Measurements from ENCODE around the gene MMP28. TPM values are rescaled to one million over a fixed set of nuclear protein-coding genes. Genes with fewer than 3 reads are reported as not detected.

The MMP28 gene
- total RNA-seq, 1 experiment from 2014 or later = not detected

- Histone ChIP-seq H2AFZ (ENCODE audit: low read length) (no peak overlapping the region), H3K79me2 (ENCODE audit: low read length) (peaks cover 94% of the 10 kb centered on the region), H3K9me2 (replicated peaks; ENCODE audit: insufficient read depth, low read length) (no peaks in the 10 kb centered on the region), H3K4me1 (ENCODE audit: low read length) (no peaks in the 10 kb centered on the region; the same call in 1 of the 2 replicates), H3K36me3 (ENCODE audit: insufficient read depth, low read length) (peaks cover 71% of the 10 kb centered on the region), H3K9me3 (ENCODE audit: low read length) (no peaks in the 10 kb centered on the region), H3K4me3 (ENCODE audit: low read length) (no peak overlapping the region), H3K9ac (ENCODE audit: low read length) (no peak overlapping the region), H3K27me3 (ENCODE audit: low read length) (no peaks in the 10 kb centered on the region), H3K27ac (ENCODE audit: low read length) (no peak overlapping the region), H4K20me1 (ENCODE audit: insufficient read depth, low read depth, low read length) (peaks cover 30% of the 10 kb centered on the region), H3K4me2 (ENCODE audit: low read depth, low read length, poor library complexity, severe bottlenecking) (no peak overlapping the region)
- DNase-seq = no peak
These were observed 24.0 kb upstream of the MMP28 start for GRCh38 chr17:35819455-35819854.

- peaks cover 37% of the 10 kb centered on the region for H4K20me1 ChIP-seq (ENCODE audit: insufficient read depth, low read depth, low read length)
- no peak overlapping the region for H2AFZ ChIP-seq (ENCODE audit: low read length)
- no peaks in the 10 kb centered on the region for H3K9me2 ChIP-seq (replicated peaks; ENCODE audit: insufficient read depth, low read length)
- DNase-seq = no peak
- no peaks in the 10 kb centered on the region for H3K27me3 ChIP-seq (ENCODE audit: low read length)
- H3K27ac ChIP-seq (ENCODE audit: low read length) = no peak overlapping the region
- no peak overlapping the region for H3K4me3 ChIP-seq (ENCODE audit: low read length)
- no peak overlapping the region for H3K4me2 ChIP-seq (ENCODE audit: low read depth, low read length, poor library complexity, severe bottlenecking)
- no peaks in the 10 kb centered on the region; the same call in 1 of the 2 replicates for H3K4me1 ChIP-seq (ENCODE audit: low read length)
- no peaks in the 10 kb centered on the region for H3K9me3 ChIP-seq (ENCODE audit: low read length)
- peaks cover 97% of the 10 kb centered on the region for H3K79me2 ChIP-seq (ENCODE audit: low read length)
- no peak overlapping the region for H3K9ac ChIP-seq (ENCODE audit: low read length)
- H3K36me3 ChIP-seq (ENCODE audit: insufficient read depth, low read length) = peaks cover 56% of the 10 kb centered on the region; the same call in 1 of the 2 replicates
These were observed 21.8 kb upstream of the MMP28 start for GRCh38 chr17:35817196-35817595.

GRCh38 chr17:35816723-35817122 is 21.3 kb upstream of the MMP28 start:
- Histone ChIP-seq H3K4me2 (ENCODE audit: low read depth, low read length, poor library complexity, severe bottlenecking) (no peak overlapping the region), H4K20me1 (ENCODE audit: insufficient read depth, low read depth, low read length) (peaks cover 41% of the 10 kb centered on the region), H3K27me3 (ENCODE audit: low read length) (no peaks in the 10 kb centered on the region), H3K9me2 (replicated peaks; ENCODE audit: insufficient read depth, low read length) (no peaks in the 10 kb centered on the region), H2AFZ (ENCODE audit: low read length) (no peak overlapping the region), H3K36me3 (ENCODE audit: insufficient read depth, low read length) (peaks cover 58% of the 10 kb centered on the region), H3K79me2 (ENCODE audit: low read length) (peaks cover 99% of the 10 kb centered on the region), H3K4me1 (ENCODE audit: low read length) (peaks cover 4% of the 10 kb centered on the region; the same call in 1 of the 2 replicates), H3K9me3 (ENCODE audit: low read length) (no peaks in the 10 kb centered on the region), H3K4me3 (ENCODE audit: low read length) (no peak overlapping the region), H3K27ac (ENCODE audit: low read length) (no peak overlapping the region), H3K9ac (ENCODE audit: low read length) (no peak overlapping the region)
- DNase-seq = no peak

GRCh38 chr17:35812456-35812855 is 17.0 kb upstream of the MMP28 start:
- Histone ChIP-seq H3K79me2 (ENCODE audit: low read length) (peaks cover 82% of the 10 kb centered on the region), H3K36me3 (ENCODE audit: insufficient read depth, low read length) (peaks cover 34% of the 10 kb centered on the region), H3K9me2 (replicated peaks; ENCODE audit: insufficient read depth, low read length) (no peaks in the 10 kb centered on the region), H4K20me1 (ENCODE audit: insufficient read depth, low read depth, low read length) (peaks cover 49% of the 10 kb centered on the region), H3K4me3 (ENCODE audit: low read length) (no peak overlapping the region), H2AFZ (ENCODE audit: low read length) (no peak overlapping the region), H3K9me3 (ENCODE audit: low read length) (no peaks in the 10 kb centered on the region), H3K4me2 (ENCODE audit: low read depth, low read length, poor library complexity, severe bottlenecking) (no peak overlapping the region), H3K4me1 (ENCODE audit: low read length) (peaks cover 31% of the 10 kb centered on the region), H3K27ac (ENCODE audit: low read length) (no peak overlapping the region), H3K27me3 (ENCODE audit: low read length) (no peaks in the 10 kb centered on the region), H3K9ac (ENCODE audit: low read length) (no peak overlapping the region)
- no peak for DNase-seq

- Histone ChIP-seq H3K36me3 (ENCODE audit: insufficient read depth, low read length) (peaks cover 32% of the 10 kb centered on the region), H3K4me3 (ENCODE audit: low read length) (no peak overlapping the region), H3K79me2 (ENCODE audit: low read length) (peaks cover 75% of the 10 kb centered on the region), H3K27ac (ENCODE audit: low read length) (peak overlapping the region; percentile 5; the same call in 1 of the 2 replicates), H3K4me2 (ENCODE audit: low read depth, low read length, poor library complexity, severe bottlenecking) (peak overlapping the region; percentile 96), H4K20me1 (ENCODE audit: insufficient read depth, low read depth, low read length) (peaks cover 49% of the 10 kb centered on the region), H2AFZ (ENCODE audit: low read length) (no peak overlapping the region), H3K9me3 (ENCODE audit: low read length) (no peaks in the 10 kb centered on the region), H3K9me2 (replicated peaks; ENCODE audit: insufficient read depth, low read length) (no peaks in the 10 kb centered on the region), H3K9ac (ENCODE audit: low read length) (no peak overlapping the region), H3K27me3 (ENCODE audit: low read length) (no peaks in the 10 kb centered on the region), H3K4me1 (ENCODE audit: low read length) (peaks cover 31% of the 10 kb centered on the region)
- DNase-seq = no peak
These were observed 16.3 kb upstream of the MMP28 start for GRCh38 chr17:35811759-35812158.

- Histone ChIP-seq H3K9me2 (replicated peaks; ENCODE audit: insufficient read depth, low read length) (no peaks in the 10 kb centered on the region), H3K4me1 (ENCODE audit: low read length) (peaks cover 31% of the 10 kb centered on the region), H3K79me2 (ENCODE audit: low read length) (peaks cover 57% of the 10 kb centered on the region), H3K27me3 (ENCODE audit: low read length) (no peaks in the 10 kb centered on the region), H3K4me2 (ENCODE audit: low read depth, low read length, poor library complexity, severe bottlenecking) (peak overlapping the region; percentile 96), H2AFZ (ENCODE audit: low read length) (no peak overlapping the region), H3K27ac (ENCODE audit: low read length) (peak overlapping the region; percentile 88), H4K20me1 (ENCODE audit: insufficient read depth, low read depth, low read length) (peaks cover 35% of the 10 kb centered on the region), H3K36me3 (ENCODE audit: insufficient read depth, low read length) (peaks cover 18% of the 10 kb centered on the region), H3K9ac (ENCODE audit: low read length) (peak overlapping the region; percentile 98), H3K4me3 (ENCODE audit: low read length) (peak overlapping the region; percentile 92), H3K9me3 (ENCODE audit: low read length) (no peaks in the 10 kb centered on the region)
- DNase-seq = peak; percentile 47
These were observed 14.5 kb upstream of the MMP28 start for GRCh38 chr17:35809855-35810461.

- H3K36me3 ChIP-seq (ENCODE audit: insufficient read depth, low read length) = peaks cover 18% of the 10 kb centered on the region
- no peaks in the 10 kb centered on the region for H3K9me3 ChIP-seq (ENCODE audit: low read length)
- H3K4me3 ChIP-seq (ENCODE audit: low read length) = peak within 1 kb of the TSS; percentile 92
- H4K20me1 ChIP-seq (ENCODE audit: insufficient read depth, low read depth, low read length) = peaks cover 34% of the 10 kb centered on the region
- no peaks in the 10 kb centered on the region for H3K9me2 ChIP-seq (replicated peaks; ENCODE audit: insufficient read depth, low read length)
- peak; percentile 99 for DNase-seq
- H3K4me1 ChIP-seq (ENCODE audit: low read length) = peaks cover 31% of the 10 kb centered on the region
- H3K27me3 ChIP-seq (ENCODE audit: low read length) = no peaks in the 10 kb centered on the region
- peak within 1 kb of the TSS; percentile 96 for H3K4me2 ChIP-seq (ENCODE audit: low read depth, low read length, poor library complexity, severe bottlenecking)
- peak within 1 kb of the TSS; percentile 41 for H2AFZ ChIP-seq (ENCODE audit: low read length)
- H3K9ac ChIP-seq (ENCODE audit: low read length) = peak within 1 kb of the TSS; percentile 98
- peak within 1 kb of the TSS; percentile 88 for H3K27ac ChIP-seq (ENCODE audit: low read length)
- peaks cover 49% of the 10 kb centered on the region for H3K79me2 ChIP-seq (ENCODE audit: low read length)
These were observed 13.8 kb upstream of the MMP28 start, which contains the start of gene TAF15 for GRCh38 chr17:35808962-35809854. Gene TAF15, plus strand, starts transcription at chr17:35809484. Its CDS starts 86 bp downstream, at chr17:35809570.

Data from Karpas-422 (cell line).